Cardiac muscle cell (in vitro differentiated cells and primary cell): ENCODE measurements around the gene LRRC59. TPM values are rescaled to one million over a fixed set of nuclear protein-coding genes. Genes with fewer than 3 reads are reported as not detected.

Experiments used
- DNase-seq, 2 donors: peaks; one replicate each; pipeline versions ENCODE4 v3.0.0 to v3.0.0-alpha.2; 2010 to 2017; ENCODE audit warnings: low read depth in 1 of 2, low spot score in 1 of 2
- H3K27ac ChIP-seq: fragments of 200-600 bp; sonication (generic); 2 replicates; pipeline ENCODE4 v1.5.1; 2016
- H3K27me3 ChIP-seq: fragments of 200-600 bp; sonication (generic); 2 replicates; pipeline ENCODE4 v1.6.0; 2016; ENCODE audit warnings: control low read depth
- H3K36me3 ChIP-seq: fragments of 200-600 bp; sonication (generic); 2 replicates; pipeline ENCODE4 v1.5.1; 2016; ENCODE audit warnings: control low read depth
- H3K4me1 ChIP-seq: fragments of 200-600 bp; sonication (generic); 2 replicates; pipeline ENCODE4 v1.8.1; 2017; ENCODE audit warnings: low read depth, mild to moderate bottlenecking, mixed run types
- H3K4me3 ChIP-seq: fragments of 200-600 bp; sonication (generic); 2 replicates; pipeline ENCODE4 v1.5.1; 2016; ENCODE audit warnings: mild to moderate bottlenecking
- H3K9me3 ChIP-seq: fragments of 200-600 bp; sonication (generic); 2 replicates; pipeline ENCODE4 v1.5.1; 2017; ENCODE audit warnings: low read depth, mild to moderate bottlenecking, control low read depth
- polyA plus RNA-seq: library from polyadenylated mRNA; unstranded; fragments of >200 nt; fragmentation: Nextera tagmentation; extraction: Ambion mirVana; gene quantifications from 2 replicates; pipeline ENCODE4 v1.2.1, GENCODE V29; 2016
- total RNA-seq: library from RNA; depleted of rRNA; stranded (reverse); fragments of >200 nt; gene quantifications from 2 replicates; pipeline ENCODE4 v1.2.3, GENCODE V29; 2016
- TF ChIP-seq, protein P1 (sequence below): IDR thresholded peaks from 2 replicates; pipeline ENCODE4 v1.5.1; 2012; ENCODE audit warnings: low read depth, mild to moderate bottlenecking, low read length

The LRRC59 gene
- total and polyA plus RNA-seq, 2 experiments from 2014 or later, result 58.9 to 60.3 TPM

DNA sequence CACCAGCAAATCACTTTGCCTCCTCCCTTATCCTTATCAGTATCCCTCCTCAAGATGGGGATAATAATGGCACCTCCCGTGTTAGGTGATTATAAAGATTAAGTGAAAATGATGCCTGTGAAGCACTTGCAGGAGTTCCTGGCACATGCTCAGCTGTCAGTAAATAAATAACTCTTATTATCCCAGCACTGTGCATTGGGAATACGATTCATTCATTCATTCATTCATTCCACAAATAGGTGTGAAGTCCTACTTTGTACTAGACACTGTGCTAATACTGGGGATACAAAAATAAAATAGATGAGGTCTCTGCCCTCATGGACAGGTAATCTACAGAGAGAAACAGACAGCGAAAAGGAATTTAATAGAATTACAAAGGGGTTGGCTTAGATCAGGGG is 49.4 kb downstream of the LRRC59 start:
- Histone ChIP-seq H3K27me3 (no peaks in the 10 kb centered on the region), H3K9me3 (no peaks in the 10 kb centered on the region), H3K4me3 (no peak overlapping the region), H3K4me1 (peaks cover 8% of the 10 kb centered on the region), H3K36me3 (no peaks in the 10 kb centered on the region), H3K27ac (no peak overlapping the region)
- TF ChIP-seq, protein P1, sequence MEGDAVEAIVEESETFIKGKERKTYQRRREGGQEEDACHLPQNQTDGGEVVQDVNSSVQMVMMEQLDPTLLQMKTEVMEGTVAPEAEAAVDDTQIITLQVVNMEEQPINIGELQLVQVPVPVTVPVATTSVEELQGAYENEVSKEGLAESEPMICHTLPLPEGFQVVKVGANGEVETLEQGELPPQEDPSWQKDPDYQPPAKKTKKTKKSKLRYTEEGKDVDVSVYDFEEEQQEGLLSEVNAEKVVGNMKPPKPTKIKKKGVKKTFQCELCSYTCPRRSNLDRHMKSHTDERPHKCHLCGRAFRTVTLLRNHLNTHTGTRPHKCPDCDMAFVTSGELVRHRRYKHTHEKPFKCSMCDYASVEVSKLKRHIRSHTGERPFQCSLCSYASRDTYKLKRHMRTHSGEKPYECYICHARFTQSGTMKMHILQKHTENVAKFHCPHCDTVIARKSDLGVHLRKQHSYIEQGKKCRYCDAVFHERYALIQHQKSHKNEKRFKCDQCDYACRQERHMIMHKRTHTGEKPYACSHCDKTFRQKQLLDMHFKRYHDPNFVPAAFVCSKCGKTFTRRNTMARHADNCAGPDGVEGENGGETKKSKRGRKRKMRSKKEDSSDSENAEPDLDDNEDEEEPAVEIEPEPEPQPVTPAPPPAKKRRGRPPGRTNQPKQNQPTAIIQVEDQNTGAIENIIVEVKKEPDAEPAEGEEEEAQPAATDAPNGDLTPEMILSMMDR, result no peak
- no peak for DNase-seq

DNA sequence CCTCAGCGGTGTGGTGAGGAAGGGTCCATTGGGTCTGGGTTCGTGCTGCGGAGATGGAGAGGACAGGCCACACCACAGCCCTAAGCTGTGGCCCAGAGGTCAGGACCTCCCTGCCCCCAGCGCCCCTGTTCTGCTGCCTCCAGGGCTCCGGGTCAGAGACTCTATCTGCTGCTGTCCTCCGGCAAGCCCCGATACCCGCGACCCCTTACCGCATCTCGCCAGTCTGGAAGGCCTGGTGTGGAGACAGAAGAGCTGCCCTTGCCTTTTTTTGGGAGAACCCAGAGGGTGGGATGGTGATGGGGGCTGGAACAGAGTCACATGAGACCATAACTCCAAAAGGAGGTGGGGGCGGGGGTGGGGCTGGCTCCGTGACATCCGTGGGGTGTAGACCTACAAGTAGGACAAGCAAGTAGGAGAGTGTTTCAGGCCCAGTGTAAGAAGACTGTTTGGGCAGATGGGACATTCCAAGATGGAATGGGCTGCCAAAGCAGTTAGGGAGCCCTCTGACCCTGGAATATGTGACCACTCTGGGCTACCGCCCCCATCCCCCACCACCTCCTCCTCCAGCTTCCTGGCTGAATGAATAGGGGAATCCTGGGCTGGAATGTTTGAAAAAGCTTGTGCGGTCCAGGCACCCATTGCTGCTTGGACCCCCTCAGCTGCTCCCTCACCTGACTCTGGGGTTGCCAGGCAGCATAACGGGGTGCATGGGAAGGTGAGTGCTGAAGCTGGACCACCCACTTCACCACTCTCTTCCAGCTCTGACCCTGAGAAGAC is 50.0 kb downstream of the LRRC59 start:
- DNase-seq, result peak in 1 of 2 donors; percentile 22

GRCh38 chr17:50346313-50347116 is 50.8 kb downstream of the LRRC59 start:
- TF ChIP-seq, protein P1, result no peak
- H3K36me3 ChIP-seq, result no peaks in the 10 kb centered on the region
- H3K27me3 ChIP-seq, result no peaks in the 10 kb centered on the region
- peaks cover 8% of the 10 kb centered on the region for H3K4me1 ChIP-seq
- peak overlapping the region; percentile 57 for H3K27ac ChIP-seq
- peak overlapping the region; percentile 86 for H3K4me3 ChIP-seq
- DNase-seq, result peak; percentile 19 to 59
- no peaks in the 10 kb centered on the region for H3K9me3 ChIP-seq

More for the DNA sequence above, 50.0 kb downstream of the LRRC59 start:
- no peaks in the 10 kb centered on the region for H3K9me3 ChIP-seq
- H3K4me1 ChIP-seq, result peaks cover 8% of the 10 kb centered on the region
- no peaks in the 10 kb centered on the region for H3K36me3 ChIP-seq
- TF ChIP-seq, protein P1, result no peak
- no peaks in the 10 kb centered on the region for H3K27me3 ChIP-seq
- H3K27ac ChIP-seq, result peak overlapping the region; percentile 57
- H3K4me3 ChIP-seq, result peak overlapping the region; percentile 86

GRCh38 chr17:50345432-50346312 is 51.7 kb downstream of the LRRC59 start, which contains the start of gene XYLT2:
Gene XYLT2 (plus strand): TSS chr17:50346126. CDS start chr17:50346141, 15 bp downstream.
- Histone ChIP-seq H3K4me3 (peak within 1 kb of the TSS; percentile 86), H3K36me3 (no peaks in the 10 kb centered on the region), H3K9me3 (no peaks in the 10 kb centered on the region), H3K27ac (peak within 1 kb of the TSS; percentile 57), H3K4me1 (peaks cover 8% of the 10 kb centered on the region), H3K27me3 (no peaks in the 10 kb centered on the region)
- DNase-seq, result peak; percentile 90 to 93
- TF ChIP-seq, protein P1, result no peak
